ENCODE data around the gene ALKBH5. TPM values are rescaled to one million over a fixed set of nuclear protein-coding genes. Genes with fewer than 3 reads are reported as not detected.

Gene ALKBH5
- total RNA-seq, 5 donors from 2014 or later (not counting 1 experiment from before 2014, with no cell fraction given) = 99.0 to 122 (median 103) TPM

GRCh38 chr17:18198530-18198929, 14.9 kb downstream of the ALKBH5 start:
- POLR2A ChIA-PET = interaction anchor here (0.6 to 0.7 kb wide), 2 partner anchors 14 to 133 kb away, joined by 3 read pairs; no protein-coding TSS in a partner anchor
- Mint-ChIP-seq H3K4me1 (peaks cover 68 to 74% (median 74%) of the 10 kb centered on the region in 3 donors), H3K36me3 (peaks cover 42% of the 10 kb centered on the region), H3K9me3 (no peaks in the 10 kb centered on the region), H3K4me3 (no peak overlapping the region), H3K27ac (peak overlapping the region in 1 of 2 donors; percentile 25), H3K27me3 (no peaks in the 10 kb centered on the region)
- Histone ChIP-seq H3K4me3 (ENCODE audit: control insufficient read depth in 1 of 2, extremely low read depth in 1 of 2, low read length in 1 of 2) (no peak overlapping the region), H3K36me3 (ENCODE audit: control insufficient read depth in 2 of 2, extremely low read depth in 1 of 2, insufficient read depth in 1 of 2, low read length in 1 of 2) (peaks cover 12 to 67% of the 10 kb centered on the region in 2 donors), H3K9me3 (no peaks in the 10 kb centered on the region), H3K27me3 (replicated peaks in 1 of 2; ENCODE audit: control insufficient read depth in 2 of 2, extremely low read depth in 1 of 2, insufficient read depth in 2 of 2, low read length in 1 of 2) (no peaks in the 10 kb centered on the region), H3K27ac (ENCODE audit: low read length) (no peak overlapping the region), H3K4me1 (ENCODE audit: control insufficient read depth in 1 of 2, extremely low read depth in 1 of 2, insufficient read depth in 2 of 2, low read length in 2 of 2) (peaks cover 0 to 29% of the 10 kb centered on the region in 2 experiments)
- CTCF ChIA-PET = no interaction called here
- 85% methylated on average over 4 of the region's 4 CpGs for WGBS (ENCODE audit: insufficient coverage)
- ATAC-seq (replicated peaks in 1 of 4) (no peak), DNase-seq (no peak)

GRCh38 chr17:18201108-18201507, 17.5 kb downstream of the ALKBH5 start:
- Mint-ChIP-seq H3K9me3 (no peaks in the 10 kb centered on the region), H3K27me3 (no peaks in the 10 kb centered on the region), H3K4me1 (peaks cover 46 to 59% (median 52%) of the 10 kb centered on the region in 3 donors), H3K4me3 (no peak overlapping the region), H3K27ac (no peak overlapping the region), H3K36me3 (peaks cover 31% of the 10 kb centered on the region)
- WGBS (ENCODE audit: insufficient coverage) = 100% methylated on average over 1 of the region's 4 CpGs
- ChIA-PET POLR2A (no interaction called here), CTCF (interaction anchor here in 1 of 2 donors (0.5 to 1.3 kb wide), 2 partner anchors 15 to 18 kb away, joined by 3 to 9 read pairs; no protein-coding TSS in a partner anchor)
- Histone ChIP-seq H3K9me3 (no peaks in the 10 kb centered on the region), H3K4me3 (ENCODE audit: control insufficient read depth in 1 of 2, extremely low read depth in 1 of 2, low read length in 1 of 2) (no peak overlapping the region), H3K27me3 (replicated peaks in 1 of 2; ENCODE audit: control insufficient read depth in 2 of 2, extremely low read depth in 1 of 2, insufficient read depth in 2 of 2, low read length in 1 of 2) (no peaks in the 10 kb centered on the region), H3K4me1 (ENCODE audit: control insufficient read depth in 1 of 2, extremely low read depth in 1 of 2, insufficient read depth in 2 of 2, low read length in 2 of 2) (peaks cover 0 to 35% of the 10 kb centered on the region in 2 experiments), H3K36me3 (ENCODE audit: control insufficient read depth in 2 of 2, extremely low read depth in 1 of 2, insufficient read depth in 1 of 2, low read length in 1 of 2) (peaks cover 9 to 74% of the 10 kb centered on the region in 2 donors), H3K27ac (ENCODE audit: low read length) (no peak overlapping the region)
- no peak for DNase-seq
- ATAC-seq (replicated peaks in 1 of 4) = no peak

- Mint-ChIP-seq H3K9me3 (no peaks in the 10 kb centered on the region), H3K27ac (no peak overlapping the region), H3K4me1 (peaks cover 27 to 41% (median 32%) of the 10 kb centered on the region in 3 donors), H3K27me3 (no peaks in the 10 kb centered on the region), H3K4me3 (no peak overlapping the region), H3K36me3 (peaks cover 33% of the 10 kb centered on the region)
- Histone ChIP-seq H3K36me3 (ENCODE audit: control insufficient read depth in 2 of 2, extremely low read depth in 1 of 2, insufficient read depth in 1 of 2, low read length in 1 of 2) (peaks cover 11 to 74% of the 10 kb centered on the region in 2 donors), H3K4me1 (ENCODE audit: control insufficient read depth in 1 of 2, extremely low read depth in 1 of 2, insufficient read depth in 2 of 2, low read length in 2 of 2) (peaks cover 0 to 24% of the 10 kb centered on the region in 2 experiments), H3K27me3 (replicated peaks in 1 of 2; ENCODE audit: control insufficient read depth in 2 of 2, extremely low read depth in 1 of 2, insufficient read depth in 2 of 2, low read length in 1 of 2) (no peaks in the 10 kb centered on the region), H3K27ac (ENCODE audit: low read length) (no peak overlapping the region), H3K4me3 (ENCODE audit: control insufficient read depth in 1 of 2, extremely low read depth in 1 of 2, low read length in 1 of 2) (no peak overlapping the region), H3K9me3 (no peaks in the 10 kb centered on the region)
- no peak for DNase-seq
- 94% methylated on average over 7 of the region's 7 CpGs for WGBS (ENCODE audit: insufficient coverage)
- POLR2A ChIA-PET = no interaction called here
- CTCF ChIA-PET = interaction anchor here in 1 of 2 donors (0.7 kb wide), 1 partner anchor 9 kb away, joined by 4 read pairs; no protein-coding TSS in a partner anchor
- ATAC-seq (replicated peaks in 1 of 4) = no peak
Measured at GRCh38 chr17:18203308-18203707, 19.7 kb downstream of the ALKBH5 start.

- H3K27me3 Mint-ChIP-seq = no peaks in the 10 kb centered on the region
- peaks cover 0 to 6% of the 10 kb centered on the region in 2 experiments for H3K4me1 ChIP-seq (ENCODE audit: control insufficient read depth in 1 of 2, extremely low read depth in 1 of 2, insufficient read depth in 2 of 2, low read length in 2 of 2)
- H3K4me3 ChIP-seq (ENCODE audit: control insufficient read depth in 1 of 2, extremely low read depth in 1 of 2, low read length in 1 of 2) = no peak overlapping the region
- peak overlapping the region in 1 of 2 donors; percentile 61 for H3K27ac Mint-ChIP-seq
- no peak overlapping the region for H3K27ac ChIP-seq (ENCODE audit: low read length)
- POLR2A ChIA-PET = no interaction called here
- H3K4me3 Mint-ChIP-seq = no peak overlapping the region
- no peaks in the 10 kb centered on the region for H3K9me3 Mint-ChIP-seq
- no peaks in the 10 kb centered on the region for H3K27me3 ChIP-seq (replicated peaks in 1 of 2; ENCODE audit: control insufficient read depth in 2 of 2, extremely low read depth in 1 of 2, insufficient read depth in 2 of 2, low read length in 1 of 2)
- H3K4me1 Mint-ChIP-seq = peaks cover 6 to 15% (median 8%) of the 10 kb centered on the region in 3 donors
- H3K9me3 ChIP-seq = no peaks in the 10 kb centered on the region
- 100% methylated on average over 2 of the region's 2 CpGs for WGBS (ENCODE audit: insufficient coverage)
- peaks cover 21 to 80% of the 10 kb centered on the region in 2 donors for H3K36me3 ChIP-seq (ENCODE audit: control insufficient read depth in 2 of 2, extremely low read depth in 1 of 2, insufficient read depth in 1 of 2, low read length in 1 of 2)
- CTCF ChIA-PET = no interaction called here
- ATAC-seq (replicated peaks in 1 of 4) (no peak), DNase-seq (no peak)
- peaks cover 36% of the 10 kb centered on the region for H3K36me3 Mint-ChIP-seq
Measured at GRCh38 chr17:18205861-18206260, 22.2 kb downstream of the ALKBH5 start.

- no peak overlapping the region for H3K4me3 Mint-ChIP-seq
- Histone ChIP-seq H3K27me3 (replicated peaks in 1 of 2; ENCODE audit: control insufficient read depth in 2 of 2, extremely low read depth in 1 of 2, insufficient read depth in 2 of 2, low read length in 1 of 2) (no peaks in the 10 kb centered on the region), H3K9me3 (no peaks in the 10 kb centered on the region), H3K4me1 (ENCODE audit: control insufficient read depth in 1 of 2, extremely low read depth in 1 of 2, insufficient read depth in 2 of 2, low read length in 2 of 2) (peaks cover 0 to 6% of the 10 kb centered on the region in 2 experiments), H3K4me3 (ENCODE audit: control insufficient read depth in 1 of 2, extremely low read depth in 1 of 2, low read length in 1 of 2) (no peak overlapping the region), H3K36me3 (ENCODE audit: control insufficient read depth in 2 of 2, extremely low read depth in 1 of 2, insufficient read depth in 1 of 2, low read length in 1 of 2) (peaks cover 21 to 81% of the 10 kb centered on the region in 2 donors), H3K27ac (ENCODE audit: low read length) (no peak overlapping the region)
- no peak for DNase-seq
- no peak overlapping the region for H3K27ac Mint-ChIP-seq
- peaks cover 33% of the 10 kb centered on the region for H3K36me3 Mint-ChIP-seq
- ChIA-PET POLR2A (interaction anchor here in 1 of 2 donors (1.0 kb wide), 1 partner anchor 9 kb away, joined by 3 read pairs; no protein-coding TSS in a partner anchor), CTCF (no interaction called here)
- no peaks in the 10 kb centered on the region for H3K9me3 Mint-ChIP-seq
- H3K27me3 Mint-ChIP-seq = no peaks in the 10 kb centered on the region
- H3K4me1 Mint-ChIP-seq = peaks cover 0 to 4% (median 4%) of the 10 kb centered on the region in 3 donors
- ATAC-seq (replicated peaks in 1 of 4) = no peak
Measured at GRCh38 chr17:18206962-18207361, 23.3 kb downstream of the ALKBH5 start.

GRCh38 chr17:18208092-18208491, 24.5 kb downstream of the ALKBH5 start:
- ATAC-seq (replicated peaks in 1 of 4) = no peak
- H3K27ac Mint-ChIP-seq = no peak overlapping the region
- Histone ChIP-seq H3K27ac (ENCODE audit: low read length) (no peak overlapping the region), H3K4me1 (ENCODE audit: control insufficient read depth in 1 of 2, extremely low read depth in 1 of 2, insufficient read depth in 2 of 2, low read length in 2 of 2) (peaks cover 0 to 6% of the 10 kb centered on the region in 2 experiments), H3K36me3 (ENCODE audit: control insufficient read depth in 2 of 2, extremely low read depth in 1 of 2, insufficient read depth in 1 of 2, low read length in 1 of 2) (peaks cover 21 to 77% of the 10 kb centered on the region in 2 donors), H3K27me3 (replicated peaks in 1 of 2; ENCODE audit: control insufficient read depth in 2 of 2, extremely low read depth in 1 of 2, insufficient read depth in 2 of 2, low read length in 1 of 2) (no peaks in the 10 kb centered on the region), H3K4me3 (ENCODE audit: control insufficient read depth in 1 of 2, extremely low read depth in 1 of 2, low read length in 1 of 2) (no peak overlapping the region), H3K9me3 (no peaks in the 10 kb centered on the region)
- ChIA-PET POLR2A (interaction anchor here in 1 of 2 donors (1.0 kb wide), 1 partner anchor 8 kb away, joined by 3 read pairs; no protein-coding TSS in a partner anchor), CTCF (no interaction called here)
- H3K4me1 Mint-ChIP-seq = peaks cover 0 to 4% (median 1%) of the 10 kb centered on the region in 3 donors
- no peaks in the 10 kb centered on the region for H3K27me3 Mint-ChIP-seq
- H3K4me3 Mint-ChIP-seq = no peak overlapping the region
- no peak for DNase-seq
- no peaks in the 10 kb centered on the region for H3K9me3 Mint-ChIP-seq
- 97% methylated on average over 15 of the region's 19 CpGs for WGBS (ENCODE audit: insufficient coverage)
- peaks cover 36% of the 10 kb centered on the region for H3K36me3 Mint-ChIP-seq

All from T-cell (primary cell).